IMR-90 (cell line): ENCODE results near the gene SERPINF2.

ENCODE experiments used
- CEBPB ChIP-seq: IDR thresholded peaks from 2 replicates; pipeline ENCODE4 v1.6.1; 2012; ENCODE audit warnings: low read depth, low read length, improper control_type of control experiment
- MAFK ChIP-seq: IDR thresholded peaks from 2 replicates; pipeline ENCODE4 v1.6.1; 2012; ENCODE audit warnings: low read depth, low read length, improper control_type of control experiment
- MXI1 ChIP-seq: IDR thresholded peaks from 2 replicates; pipeline ENCODE4 v1.6.1; 2012; ENCODE audit warnings: low read depth, mild to moderate bottlenecking, low read length, moderate library complexity, borderline replicate concordance
- POLR2A ChIP-seq: IDR thresholded peaks from 2 replicates; pipeline ENCODE4 v1.6.1; 2012; ENCODE audit warnings: mild to moderate bottlenecking, low read depth, low read length
- RAD21 ChIP-seq: IDR thresholded peaks from 2 replicates; pipeline ENCODE4 v1.6.1; 2012; ENCODE audit warnings: low read length, improper control_type of control experiment
- RFX5 ChIP-seq: IDR thresholded peaks from 2 replicates; pipeline ENCODE4 v1.8.0; 2012; ENCODE audit warnings: low read depth, mild to moderate bottlenecking, low read length, moderate library complexity
- TF ChIP-seq, protein P1 (sequence below): conservative IDR thresholded peaks from 2 replicates; pipeline ENCODE4 v1.5.1; 2012; ENCODE audit warnings: mild to moderate bottlenecking, low read depth, low read length, improper control_type of control experiment

DNA sequence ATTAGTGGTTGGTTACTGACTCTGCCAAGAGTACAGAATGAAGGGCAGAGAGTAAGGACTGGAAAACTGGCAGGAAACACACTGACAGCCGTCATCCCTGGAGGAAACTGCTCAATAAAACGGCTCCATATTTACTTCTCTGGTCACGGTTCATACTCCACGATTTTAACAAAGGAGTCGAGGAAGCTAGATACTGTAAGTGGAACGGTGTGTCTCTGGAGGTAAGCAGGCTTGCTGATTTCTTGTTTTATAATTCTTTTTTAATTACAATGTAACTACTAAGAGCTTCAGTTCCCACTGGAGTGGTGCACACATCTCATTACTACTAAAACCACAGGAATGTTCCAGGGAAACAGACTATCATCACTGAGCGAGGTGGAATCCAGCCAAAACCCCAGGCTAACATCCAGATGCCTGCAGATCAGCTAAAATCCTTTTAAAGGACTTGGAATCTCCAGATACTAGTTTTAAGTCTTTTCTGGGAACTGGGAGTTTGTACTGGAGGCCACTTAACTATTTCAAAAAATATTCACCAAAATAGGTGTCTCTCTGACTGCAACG lies 37.0 kb downstream of the SERPINF2 start:
- TF ChIP-seq, protein P1, sequence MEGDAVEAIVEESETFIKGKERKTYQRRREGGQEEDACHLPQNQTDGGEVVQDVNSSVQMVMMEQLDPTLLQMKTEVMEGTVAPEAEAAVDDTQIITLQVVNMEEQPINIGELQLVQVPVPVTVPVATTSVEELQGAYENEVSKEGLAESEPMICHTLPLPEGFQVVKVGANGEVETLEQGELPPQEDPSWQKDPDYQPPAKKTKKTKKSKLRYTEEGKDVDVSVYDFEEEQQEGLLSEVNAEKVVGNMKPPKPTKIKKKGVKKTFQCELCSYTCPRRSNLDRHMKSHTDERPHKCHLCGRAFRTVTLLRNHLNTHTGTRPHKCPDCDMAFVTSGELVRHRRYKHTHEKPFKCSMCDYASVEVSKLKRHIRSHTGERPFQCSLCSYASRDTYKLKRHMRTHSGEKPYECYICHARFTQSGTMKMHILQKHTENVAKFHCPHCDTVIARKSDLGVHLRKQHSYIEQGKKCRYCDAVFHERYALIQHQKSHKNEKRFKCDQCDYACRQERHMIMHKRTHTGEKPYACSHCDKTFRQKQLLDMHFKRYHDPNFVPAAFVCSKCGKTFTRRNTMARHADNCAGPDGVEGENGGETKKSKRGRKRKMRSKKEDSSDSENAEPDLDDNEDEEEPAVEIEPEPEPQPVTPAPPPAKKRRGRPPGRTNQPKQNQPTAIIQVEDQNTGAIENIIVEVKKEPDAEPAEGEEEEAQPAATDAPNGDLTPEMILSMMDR: no peak
- TF ChIP-seq MAFK (no peak), POLR2A (no peak), MXI1 (no peak), RAD21 (no peak), RFX5 (no peak), CEBPB (no peak)
